GM12878 (cell line): ENCODE results near the gene LARGE1.

Source experiments
- BHLHE40 ChIP-seq, 2 experiments: fragments of 450-650 bp in 1 of 2; IDR thresholded peaks; 2 replicates each; pipeline ENCODE4 v1.6.1; 2011 to 2017; ENCODE audit warnings: low read depth in 2 of 2, borderline replicate concordance in 1 of 2, improper control_type of control experiment in 1 of 2, low read length in 1 of 2, mild to moderate bottlenecking in 1 of 2
- CBFB ChIP-seq: IDR thresholded peaks from 2 replicates; pipeline ENCODE4 v1.6.1; 2016; ENCODE audit warnings: antibody characterized with exemption, low read depth
- EP300 ChIP-seq, 2 experiments: fragments of 150-350 bp in 1 of 2; IDR thresholded peaks; 2 replicates each; pipeline ENCODE4 v1.6.1; 2011 to 2012; ENCODE audit warnings: low read depth in 2 of 2, low read length in 2 of 2, borderline replicate concordance in 1 of 2, improper control_type of control experiment in 1 of 2, inconsistent platforms in 1 of 2; ENCODE audit not compliant: control insufficient read depth in 1 of 2
- KDM1A ChIP-seq: fragments of 200-600 bp; sonication (generic); IDR thresholded peaks from 2 replicates; pipeline ENCODE4 v1.6.1; 2016; ENCODE audit warnings: borderline replicate concordance
- SIN3A ChIP-seq: IDR thresholded peaks from 2 replicates; pipeline ENCODE4 v1.6.1; 2012; ENCODE audit warnings: low read depth, low read length, improper control_type of control experiment
- USF1 ChIP-seq: IDR thresholded peaks from 2 replicates; pipeline ENCODE4 v1.6.1; 2011; ENCODE audit warnings: borderline replicate concordance, low read depth, mild to moderate bottlenecking, moderate library complexity, mixed read lengths, low read length; ENCODE audit not compliant: insufficient read depth; ENCODE audit errors: extremely low read length
- TF ChIP-seq, protein P1 (sequence below): fragments of 450-650 bp; formaldehyde crosslinking; IDR thresholded peaks from 2 replicates; pipeline ENCODE4 v1.5.0; 2022; ENCODE audit warnings: mild to moderate bottlenecking, missing genetic modification characterization
- TF ChIP-seq, protein P2 (sequence below): fragments of 450-650 bp; IDR thresholded peaks from 2 replicates; pipeline ENCODE4 v1.6.1; 2016; ENCODE audit warnings: mild to moderate bottlenecking

DNA sequence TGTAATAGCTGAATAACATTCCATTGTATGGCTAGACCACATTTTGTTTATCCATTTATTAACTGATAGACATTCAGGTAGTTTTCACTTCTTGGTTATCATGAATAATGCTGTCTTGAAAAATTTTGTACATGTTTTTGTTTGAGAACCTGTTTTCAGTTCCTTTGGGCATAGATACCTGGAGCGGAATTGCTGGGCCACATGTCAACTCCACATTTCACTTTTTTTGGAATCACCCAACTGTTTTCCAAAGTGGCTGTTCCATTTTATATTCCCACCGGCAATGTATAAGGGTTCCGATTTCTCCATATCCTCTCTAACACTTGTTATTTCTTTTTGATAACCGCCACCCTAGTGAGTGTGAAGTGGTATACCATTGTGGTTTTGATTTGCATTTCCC lies 184.3 kb downstream of the LARGE1 start:
- TF ChIP-seq EP300 (IDR thresholded peaks at IDR 0.05; ENCODE audit: borderline replicate concordance in 1 of 2, control insufficient read depth in 1 of 2, low read depth in 2 of 2, low read length in 2 of 2) (no peak), BHLHE40 (IDR thresholded peaks at IDR 0.05; ENCODE audit: borderline replicate concordance in 1 of 2, low read depth in 2 of 2, low read length in 1 of 2) (no peak), USF1 (no peak), KDM1A (no peak), SIN3A (no peak), CBFB (no peak)
- TF ChIP-seq, protein P1, sequence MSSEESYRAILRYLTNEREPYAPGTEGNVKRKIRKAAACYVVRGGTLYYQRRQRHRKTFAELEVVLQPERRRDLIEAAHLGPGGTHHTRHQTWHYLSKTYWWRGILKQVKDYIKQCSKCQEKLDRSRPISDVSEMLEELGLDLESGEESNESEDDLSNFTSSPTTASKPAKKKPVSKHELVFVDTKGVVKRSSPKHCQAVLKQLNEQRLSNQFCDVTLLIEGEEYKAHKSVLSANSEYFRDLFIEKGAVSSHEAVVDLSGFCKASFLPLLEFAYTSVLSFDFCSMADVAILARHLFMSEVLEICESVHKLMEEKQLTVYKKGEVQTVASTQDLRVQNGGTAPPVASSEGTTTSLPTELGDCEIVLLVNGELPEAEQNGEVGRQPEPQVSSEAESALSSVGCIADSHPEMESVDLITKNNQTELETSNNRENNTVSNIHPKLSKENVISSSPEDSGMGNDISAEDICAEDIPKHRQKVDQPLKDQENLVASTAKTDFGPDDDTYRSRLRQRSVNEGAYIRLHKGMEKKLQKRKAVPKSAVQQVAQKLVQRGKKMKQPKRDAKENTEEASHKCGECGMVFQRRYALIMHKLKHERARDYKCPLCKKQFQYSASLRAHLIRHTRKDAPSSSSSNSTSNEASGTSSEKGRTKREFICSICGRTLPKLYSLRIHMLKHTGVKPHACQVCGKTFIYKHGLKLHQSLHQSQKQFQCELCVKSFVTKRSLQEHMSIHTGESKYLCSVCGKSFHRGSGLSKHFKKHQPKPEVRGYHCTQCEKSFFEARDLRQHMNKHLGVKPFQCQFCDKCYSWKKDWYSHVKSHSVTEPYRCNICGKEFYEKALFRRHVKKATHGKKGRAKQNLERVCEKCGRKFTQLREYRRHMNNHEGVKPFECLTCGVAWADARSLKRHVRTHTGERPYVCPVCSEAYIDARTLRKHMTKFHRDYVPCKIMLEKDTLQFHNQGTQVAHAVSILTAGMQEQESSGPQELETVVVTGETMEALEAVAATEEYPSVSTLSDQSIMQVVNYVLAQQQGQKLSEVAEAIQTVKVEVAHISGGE (CRISPR knock-in tag), result no peak
- TF ChIP-seq, protein P2, sequence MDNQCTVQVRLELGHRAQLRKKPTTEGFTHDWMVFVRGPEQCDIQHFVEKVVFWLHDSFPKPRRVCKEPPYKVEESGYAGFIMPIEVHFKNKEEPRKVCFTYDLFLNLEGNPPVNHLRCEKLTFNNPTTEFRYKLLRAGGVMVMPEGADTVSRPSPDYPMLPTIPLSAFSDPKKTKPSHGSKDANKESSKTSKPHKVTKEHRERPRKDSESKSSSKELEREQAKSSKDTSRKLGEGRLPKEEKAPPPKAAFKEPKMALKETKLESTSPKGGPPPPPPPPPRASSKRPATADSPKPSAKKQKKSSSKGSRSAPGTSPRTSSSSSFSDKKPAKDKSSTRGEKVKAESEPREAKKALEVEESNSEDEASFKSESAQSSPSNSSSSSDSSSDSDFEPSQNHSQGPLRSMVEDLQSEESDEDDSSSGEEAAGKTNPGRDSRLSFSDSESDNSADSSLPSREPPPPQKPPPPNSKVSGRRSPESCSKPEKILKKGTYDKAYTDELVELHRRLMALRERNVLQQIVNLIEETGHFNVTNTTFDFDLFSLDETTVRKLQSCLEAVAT, result no peak
